Measurements from ENCODE around the gene GOLGA6L22. TPM values are rescaled to one million over a fixed set of nuclear protein-coding genes. Genes with fewer than 3 reads are reported as not detected.
"Not testable (repeated sequence)": the region's sequence is repeated elsewhere in the genome, so short reads cannot be mapped to it uniquely, and the experiment has no call there.

GOLGA6L22 gene
- total RNA-seq (not detected), polyA plus RNA-seq (not detected)
- long read RNA-seq, donor 1, result 0 reads
- long read RNA-seq, donor 2, result 0 reads
- long read RNA-seq, donor 3, result 0 reads
- long read RNA-seq, donor 4, result 0 reads
- long read RNA-seq, donor 5, result 0 reads

- not testable (repeated sequence) for H3K27me3 ChIP-seq (ENCODE audit: control insufficient read depth in 3 of 3, insufficient read depth in 3 of 3, low read length in 2 of 3)
- no CpG with 5 or more reads among the region's 7 CpGs for WGBS, 2 donors
Measured at GRCh38 chr15:22458603-22459002, at the start of gene GOLGA6L22. Gene GOLGA6L22 (plus strand): TSS chr15:22458903. CDS start chr15:22458994, 91 bp downstream.

GRCh38 chr15:22417288-22417687 is 41.4 kb upstream of the GOLGA6L22 start:
- not testable (repeated sequence) for H3K27me3 ChIP-seq (ENCODE audit: control insufficient read depth in 3 of 3, insufficient read depth in 3 of 3, low read length in 2 of 3); ATAC-seq (ENCODE audit: insufficient read depth, low FRiP score); H3K4me3 ChIP-seq; H3K36me3 ChIP-seq (ENCODE audit: control insufficient read depth in 4 of 4, insufficient read depth in 4 of 4, low read length in 4 of 4); DNase-seq; H3K27ac ChIP-seq (ENCODE audit: low read depth in 1 of 2, low read length in 1 of 2); H3K9ac ChIP-seq (ENCODE audit: insufficient read depth in 1 of 2, low read length in 2 of 2); H3K4me1 ChIP-seq (ENCODE audit: control insufficient read depth in 5 of 5, insufficient read depth in 5 of 5, low read length in 5 of 5); H3K9me3 ChIP-seq (ENCODE audit: control insufficient read depth in 4 of 4, insufficient read depth in 3 of 4, low read length in 3 of 4)
- WGBS, 2 donors, result 53 to 88% methylated on average over 6 to 8 of the region's 19 CpGs

More at GRCh38 chr15:22458603-22459002, at the start of gene GOLGA6L22:
- H3K4me3 ChIP-seq; DNase-seq; H3K27ac ChIP-seq (ENCODE audit: low read depth in 1 of 2, low read length in 1 of 2); ATAC-seq (ENCODE audit: insufficient read depth, low FRiP score); H3K36me3 ChIP-seq (ENCODE audit: control insufficient read depth in 4 of 4, insufficient read depth in 4 of 4, low read length in 4 of 4); H3K9me3 ChIP-seq (ENCODE audit: control insufficient read depth in 4 of 4, insufficient read depth in 3 of 4, low read length in 3 of 4); H3K9ac ChIP-seq (ENCODE audit: insufficient read depth in 1 of 2, low read length in 2 of 2); H3K4me1 ChIP-seq (ENCODE audit: control insufficient read depth in 5 of 5, insufficient read depth in 5 of 5, low read length in 5 of 5): not testable (repeated sequence)

- H3K27ac ChIP-seq (ENCODE audit: low read depth in 1 of 2, low read length in 1 of 2); DNase-seq; H3K4me3 ChIP-seq; H3K36me3 ChIP-seq (ENCODE audit: control insufficient read depth in 4 of 4, insufficient read depth in 4 of 4, low read length in 4 of 4); H3K9ac ChIP-seq (ENCODE audit: insufficient read depth in 1 of 2, low read length in 2 of 2); H3K4me1 ChIP-seq (ENCODE audit: control insufficient read depth in 5 of 5, insufficient read depth in 5 of 5, low read length in 5 of 5); H3K27me3 ChIP-seq (ENCODE audit: control insufficient read depth in 3 of 3, insufficient read depth in 3 of 3, low read length in 2 of 3); H3K9me3 ChIP-seq (ENCODE audit: control insufficient read depth in 4 of 4, insufficient read depth in 3 of 4, low read length in 3 of 4): not testable (repeated sequence)
- ATAC-seq (ENCODE audit: insufficient read depth, low FRiP score), result peak; percentile 27
- WGBS, 2 donors, result 32 to 76% methylated on average over 9 to 10 of the region's 22 CpGs
Measured at GRCh38 chr15:22417795-22418194, 40.9 kb upstream of the GOLGA6L22 start.

- not testable (repeated sequence) for H3K4me3 ChIP-seq; H3K4me1 ChIP-seq (ENCODE audit: control insufficient read depth in 5 of 5, insufficient read depth in 5 of 5, low read length in 5 of 5); H3K36me3 ChIP-seq (ENCODE audit: control insufficient read depth in 4 of 4, insufficient read depth in 4 of 4, low read length in 4 of 4); DNase-seq; H3K9ac ChIP-seq (ENCODE audit: insufficient read depth in 1 of 2, low read length in 2 of 2); H3K9me3 ChIP-seq (ENCODE audit: control insufficient read depth in 4 of 4, insufficient read depth in 3 of 4, low read length in 3 of 4); H3K27ac ChIP-seq (ENCODE audit: low read depth in 1 of 2, low read length in 1 of 2); H3K27me3 ChIP-seq (ENCODE audit: control insufficient read depth in 3 of 3, insufficient read depth in 3 of 3, low read length in 2 of 3)
- ATAC-seq (ENCODE audit: insufficient read depth, low FRiP score), result peak; percentile 11
- no CpG with 5 or more reads among the region's 29 CpGs for WGBS, 2 donors
Measured at GRCh38 chr15:22418212-22418611, 40.5 kb upstream of the GOLGA6L22 start.

GRCh38 chr15:22418666-22419065 is 40.0 kb upstream of the GOLGA6L22 start:
- not testable (repeated sequence) for H3K27ac ChIP-seq (ENCODE audit: low read depth in 1 of 2, low read length in 1 of 2); H3K36me3 ChIP-seq (ENCODE audit: control insufficient read depth in 4 of 4, insufficient read depth in 4 of 4, low read length in 4 of 4); H3K9me3 ChIP-seq (ENCODE audit: control insufficient read depth in 4 of 4, insufficient read depth in 3 of 4, low read length in 3 of 4); H3K4me3 ChIP-seq; H3K9ac ChIP-seq (ENCODE audit: insufficient read depth in 1 of 2, low read length in 2 of 2); H3K4me1 ChIP-seq (ENCODE audit: control insufficient read depth in 5 of 5, insufficient read depth in 5 of 5, low read length in 5 of 5); H3K27me3 ChIP-seq (ENCODE audit: control insufficient read depth in 3 of 3, insufficient read depth in 3 of 3, low read length in 2 of 3)
- DNase-seq, result peak in 1 of 3 donors; percentile 0
- peak; percentile 47 for ATAC-seq (ENCODE audit: insufficient read depth, low FRiP score)
- WGBS, 2 donors, result 39 to 81% methylated on average over 14 to 17 of the region's 33 CpGs

- DNase-seq, result not testable (repeated sequence)
- 74 to 91% methylated on average over 8 to 9 of the region's 13 CpGs for WGBS, 2 donors
Measured at GRCh38 chr15:22420340-22420739, 38.4 kb upstream of the GOLGA6L22 start.

GRCh38 chr15:22429426-22429825 is 29.3 kb upstream of the GOLGA6L22 start:
- WGBS, 2 donors, result 76% methylated on average over 7 of the region's 11 CpGs; no CpG with 5 or more reads in 1 of the 2 donors
- H3K4me1 ChIP-seq (ENCODE audit: control insufficient read depth in 5 of 5, insufficient read depth in 5 of 5, low read length in 5 of 5); H3K27me3 ChIP-seq (ENCODE audit: control insufficient read depth in 3 of 3, insufficient read depth in 3 of 3, low read length in 2 of 3); H3K36me3 ChIP-seq (ENCODE audit: control insufficient read depth in 4 of 4, insufficient read depth in 4 of 4, low read length in 4 of 4); H3K27ac ChIP-seq (ENCODE audit: low read depth in 1 of 2, low read length in 1 of 2); ATAC-seq (ENCODE audit: insufficient read depth, low FRiP score); DNase-seq; H3K4me3 ChIP-seq; H3K9me3 ChIP-seq (ENCODE audit: control insufficient read depth in 4 of 4, insufficient read depth in 3 of 4, low read length in 3 of 4); H3K9ac ChIP-seq (ENCODE audit: insufficient read depth in 1 of 2, low read length in 2 of 2): not testable (repeated sequence)

More at GRCh38 chr15:22420340-22420739, 38.4 kb upstream of the GOLGA6L22 start:
- not testable (repeated sequence) for H3K9me3 ChIP-seq (ENCODE audit: control insufficient read depth in 4 of 4, insufficient read depth in 3 of 4, low read length in 3 of 4); ATAC-seq (ENCODE audit: insufficient read depth, low FRiP score); H3K27ac ChIP-seq (ENCODE audit: low read depth in 1 of 2, low read length in 1 of 2); H3K9ac ChIP-seq (ENCODE audit: insufficient read depth in 1 of 2, low read length in 2 of 2); H3K36me3 ChIP-seq (ENCODE audit: control insufficient read depth in 4 of 4, insufficient read depth in 4 of 4, low read length in 4 of 4); H3K4me3 ChIP-seq; H3K4me1 ChIP-seq (ENCODE audit: control insufficient read depth in 5 of 5, insufficient read depth in 5 of 5, low read length in 5 of 5); H3K27me3 ChIP-seq (ENCODE audit: control insufficient read depth in 3 of 3, insufficient read depth in 3 of 3, low read length in 2 of 3)

- H3K9me3 ChIP-seq (ENCODE audit: control insufficient read depth in 4 of 4, insufficient read depth in 3 of 4, low read length in 3 of 4); H3K9ac ChIP-seq (ENCODE audit: insufficient read depth in 1 of 2, low read length in 2 of 2); H3K4me3 ChIP-seq; H3K27me3 ChIP-seq (ENCODE audit: control insufficient read depth in 3 of 3, insufficient read depth in 3 of 3, low read length in 2 of 3); ATAC-seq (ENCODE audit: insufficient read depth, low FRiP score); H3K4me1 ChIP-seq (ENCODE audit: control insufficient read depth in 5 of 5, insufficient read depth in 5 of 5, low read length in 5 of 5); H3K27ac ChIP-seq (ENCODE audit: low read depth in 1 of 2, low read length in 1 of 2); H3K36me3 ChIP-seq (ENCODE audit: control insufficient read depth in 4 of 4, insufficient read depth in 4 of 4, low read length in 4 of 4); DNase-seq: not testable (repeated sequence)
- 88% methylated on average over 6 to 7 of the region's 8 CpGs for WGBS, 2 donors
Measured at GRCh38 chr15:22431687-22432086, 27.0 kb upstream of the GOLGA6L22 start.
